Measurements from ENCODE around the gene HSD11B2.

DNA sequence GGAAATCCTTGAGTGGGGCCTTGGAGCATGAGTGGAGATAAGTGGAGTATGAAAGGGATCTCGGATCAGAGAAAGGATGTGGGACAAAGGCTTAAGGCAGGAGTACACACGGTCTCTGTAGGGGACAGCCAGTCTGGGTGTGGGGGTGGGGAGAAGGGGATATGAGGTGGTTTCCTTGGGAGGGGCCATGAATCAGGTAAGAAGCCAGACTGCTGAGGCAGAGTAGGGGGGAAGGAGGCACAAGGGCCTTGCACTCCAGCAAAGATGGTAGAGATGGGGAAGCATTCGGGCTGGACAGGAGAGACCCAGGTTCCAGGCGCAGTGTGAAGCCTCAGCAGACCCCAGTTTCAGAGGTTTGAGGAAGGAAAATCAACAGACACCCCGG lies 1.6 kb downstream of the HSD11B2 start:
- TF ChIP-seq POLR2AphosphoS5 (IDR thresholded peaks at IDR 0.05; ENCODE audit: low read depth, low read length) (no peak), RAD21 (IDR thresholded peaks at IDR 0.05; ENCODE audit: low read depth) (no peak), ZNF274 (IDR thresholded peaks at IDR 0.05; ENCODE audit: low read depth, low read length) (no peak), POLR2A (IDR thresholded peaks at IDR 0.05; ENCODE audit: borderline replicate concordance, extremely low read depth, insufficient read depth, insufficient read length) (no peak), EZH2phosphoT487 (IDR thresholded peaks at IDR 0.05; ENCODE audit: borderline replicate concordance) (no peak), ZFX (IDR thresholded peaks at IDR 0.05) (no peak), SIN3A (IDR thresholded peaks at IDR 0.05; ENCODE audit: low read depth) (no peak), EZH2 (IDR thresholded peaks at IDR 0.05) (no peak), CEBPB (IDR thresholded peaks at IDR 0.05; ENCODE audit: low read depth) (no peak)
- TF ChIP-seq, protein P1, sequence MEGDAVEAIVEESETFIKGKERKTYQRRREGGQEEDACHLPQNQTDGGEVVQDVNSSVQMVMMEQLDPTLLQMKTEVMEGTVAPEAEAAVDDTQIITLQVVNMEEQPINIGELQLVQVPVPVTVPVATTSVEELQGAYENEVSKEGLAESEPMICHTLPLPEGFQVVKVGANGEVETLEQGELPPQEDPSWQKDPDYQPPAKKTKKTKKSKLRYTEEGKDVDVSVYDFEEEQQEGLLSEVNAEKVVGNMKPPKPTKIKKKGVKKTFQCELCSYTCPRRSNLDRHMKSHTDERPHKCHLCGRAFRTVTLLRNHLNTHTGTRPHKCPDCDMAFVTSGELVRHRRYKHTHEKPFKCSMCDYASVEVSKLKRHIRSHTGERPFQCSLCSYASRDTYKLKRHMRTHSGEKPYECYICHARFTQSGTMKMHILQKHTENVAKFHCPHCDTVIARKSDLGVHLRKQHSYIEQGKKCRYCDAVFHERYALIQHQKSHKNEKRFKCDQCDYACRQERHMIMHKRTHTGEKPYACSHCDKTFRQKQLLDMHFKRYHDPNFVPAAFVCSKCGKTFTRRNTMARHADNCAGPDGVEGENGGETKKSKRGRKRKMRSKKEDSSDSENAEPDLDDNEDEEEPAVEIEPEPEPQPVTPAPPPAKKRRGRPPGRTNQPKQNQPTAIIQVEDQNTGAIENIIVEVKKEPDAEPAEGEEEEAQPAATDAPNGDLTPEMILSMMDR (IDR thresholded peaks at IDR 0.05 in 2 of 3, conservative IDR thresholded peaks at IDR 0.05 in 1 of 3; ENCODE audit: borderline replicate concordance in 1 of 3, insufficient read depth in 1 of 3, low read depth in 2 of 3, low read length in 2 of 3) = no peak
- TF ChIP-seq, protein P2, sequence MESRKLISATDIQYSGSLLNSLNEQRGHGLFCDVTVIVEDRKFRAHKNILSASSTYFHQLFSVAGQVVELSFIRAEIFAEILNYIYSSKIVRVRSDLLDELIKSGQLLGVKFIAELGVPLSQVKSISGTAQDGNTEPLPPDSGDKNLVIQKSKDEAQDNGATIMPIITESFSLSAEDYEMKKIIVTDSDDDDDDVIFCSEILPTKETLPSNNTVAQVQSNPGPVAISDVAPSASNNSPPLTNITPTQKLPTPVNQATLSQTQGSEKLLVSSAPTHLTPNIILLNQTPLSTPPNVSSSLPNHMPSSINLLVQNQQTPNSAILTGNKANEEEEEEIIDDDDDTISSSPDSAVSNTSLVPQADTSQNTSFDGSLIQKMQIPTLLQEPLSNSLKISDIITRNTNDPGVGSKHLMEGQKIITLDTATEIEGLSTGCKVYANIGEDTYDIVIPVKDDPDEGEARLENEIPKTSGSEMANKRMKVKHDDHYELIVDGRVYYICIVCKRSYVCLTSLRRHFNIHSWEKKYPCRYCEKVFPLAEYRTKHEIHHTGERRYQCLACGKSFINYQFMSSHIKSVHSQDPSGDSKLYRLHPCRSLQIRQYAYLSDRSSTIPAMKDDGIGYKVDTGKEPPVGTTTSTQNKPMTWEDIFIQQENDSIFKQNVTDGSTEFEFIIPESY (IDR thresholded peaks at IDR 0.05; ENCODE audit: extremely low read depth, insufficient replicate concordance, low read length) = no peak

All from HCT116 (cell line).